IPS-15b (cell line): ENCODE data around the gene PRKAB2.
"Not testable (repeated sequence)": the region's sequence is repeated elsewhere in the genome, so short reads cannot be mapped to it uniquely, and the experiment has no call there.

Experiments
- H3K27me3 ChIP-seq: one replicate; pipeline ENCODE4 v1.6.1; 2013; ENCODE audit warnings: low read length; ENCODE audit not compliant: control insufficient read depth, insufficient read depth
- H3K36me3 ChIP-seq: one replicate; pipeline ENCODE4 v1.6.1; 2013; ENCODE audit warnings: low read length; ENCODE audit not compliant: control insufficient read depth, insufficient read depth
- H3K4me1 ChIP-seq: one replicate; pipeline ENCODE4 v1.6.1; 2013; ENCODE audit warnings: mild to moderate bottlenecking, low read length; ENCODE audit not compliant: control insufficient read depth, insufficient read depth
- H3K4me3 ChIP-seq: one replicate; pipeline ENCODE4 v1.5.1; 2013; ENCODE audit warnings: low read depth, low read length
- H3K9ac ChIP-seq: one replicate; pipeline ENCODE4 v1.6.1; 2013; ENCODE audit warnings: low read depth, mild to moderate bottlenecking, low read length
- H3K9me3 ChIP-seq: one replicate; pipeline ENCODE4 v1.6.1; 2013; ENCODE audit warnings: mild to moderate bottlenecking, low read length; ENCODE audit not compliant: control insufficient read depth, insufficient read depth

The PRKAB2 gene

GRCh38 chr1:147129116-147129873 is 43.0 kb downstream of the PRKAB2 start:
- H3K9ac ChIP-seq: no peak overlapping the region
- H3K4me3 ChIP-seq: no peak overlapping the region
- no peaks in the 10 kb centered on the region for H3K4me1 ChIP-seq
- no peaks in the 10 kb centered on the region for H3K36me3 ChIP-seq
- no peaks in the 10 kb centered on the region for H3K9me3 ChIP-seq
- H3K27me3 ChIP-seq: no peaks in the 10 kb centered on the region

GRCh38 chr1:147124266-147124665 is 48.0 kb downstream of the PRKAB2 start:
- Histone ChIP-seq H3K4me3 (no peak overlapping the region), H3K27me3 (no peaks in the 10 kb centered on the region), H3K9ac (no peak overlapping the region), H3K4me1 (no peaks in the 10 kb centered on the region), H3K9me3 (no peaks in the 10 kb centered on the region), H3K36me3 (no peaks in the 10 kb centered on the region)

- no peaks in the 10 kb centered on the region for H3K4me1 ChIP-seq
- H3K9me3 ChIP-seq: no peaks in the 10 kb centered on the region
- no peak overlapping the region for H3K9ac ChIP-seq
- H3K4me3 ChIP-seq: no peak overlapping the region
- H3K27me3 ChIP-seq: no peaks in the 10 kb centered on the region
- H3K36me3 ChIP-seq: no peaks in the 10 kb centered on the region
Observed at GRCh38 chr1:147117109-147117508, 55.2 kb downstream of the PRKAB2 start.

GRCh38 chr1:147115496-147115895 is 56.8 kb downstream of the PRKAB2 start:
- no peaks in the 10 kb centered on the region for H3K4me1 ChIP-seq
- H3K9ac ChIP-seq: no peak overlapping the region
- H3K9me3 ChIP-seq: no peaks in the 10 kb centered on the region
- no peaks in the 10 kb centered on the region for H3K27me3 ChIP-seq
- H3K36me3 ChIP-seq: no peaks in the 10 kb centered on the region
- no peak overlapping the region for H3K4me3 ChIP-seq

GRCh38 chr1:147115079-147115478 is 57.2 kb downstream of the PRKAB2 start:
- H3K27me3 ChIP-seq, H3K9me3 ChIP-seq, H3K9ac ChIP-seq, H3K4me3 ChIP-seq, H3K36me3 ChIP-seq, H3K4me1 ChIP-seq: not testable (repeated sequence)

GRCh38 chr1:147114353-147114752 is 57.9 kb downstream of the PRKAB2 start:
- H3K4me3 ChIP-seq, H3K4me1 ChIP-seq, H3K27me3 ChIP-seq, H3K9me3 ChIP-seq, H3K9ac ChIP-seq, H3K36me3 ChIP-seq: not testable (repeated sequence)

- H3K9ac ChIP-seq: no peak overlapping the region
- H3K4me3 ChIP-seq: no peak overlapping the region
Observed at GRCh38 chr1:147111381-147112130, 60.7 kb downstream of the PRKAB2 start.

GRCh38 chr1:147110872-147111271 is 61.4 kb downstream of the PRKAB2 start:
- Histone ChIP-seq H3K27me3 (no peaks in the 10 kb centered on the region), H3K9me3 (no peaks in the 10 kb centered on the region), H3K36me3 (no peaks in the 10 kb centered on the region), H3K9ac (no peak overlapping the region), H3K4me1 (no peaks in the 10 kb centered on the region), H3K4me3 (no peak overlapping the region)

More at GRCh38 chr1:147111381-147112130, 60.7 kb downstream of the PRKAB2 start:
- Histone ChIP-seq H3K9me3 (no peaks in the 10 kb centered on the region), H3K36me3 (no peaks in the 10 kb centered on the region), H3K4me1 (no peaks in the 10 kb centered on the region), H3K27me3 (no peaks in the 10 kb centered on the region)

GRCh38 chr1:147110434-147110833 is 61.8 kb downstream of the PRKAB2 start:
- no peaks in the 10 kb centered on the region for H3K4me1 ChIP-seq
- no peaks in the 10 kb centered on the region for H3K9me3 ChIP-seq
- H3K9ac ChIP-seq: no peak overlapping the region
- H3K27me3 ChIP-seq: no peaks in the 10 kb centered on the region
- no peaks in the 10 kb centered on the region for H3K36me3 ChIP-seq
- no peak overlapping the region for H3K4me3 ChIP-seq

GRCh38 chr1:147109762-147110161 is 62.5 kb downstream of the PRKAB2 start:
- no peaks in the 10 kb centered on the region for H3K4me1 ChIP-seq
- H3K36me3 ChIP-seq: no peaks in the 10 kb centered on the region
- no peaks in the 10 kb centered on the region for H3K9me3 ChIP-seq
- no peak overlapping the region for H3K9ac ChIP-seq
- H3K27me3 ChIP-seq: no peaks in the 10 kb centered on the region
- no peak overlapping the region for H3K4me3 ChIP-seq

- no peak overlapping the region for H3K4me3 ChIP-seq
- H3K9me3 ChIP-seq: no peaks in the 10 kb centered on the region
- H3K36me3 ChIP-seq: no peaks in the 10 kb centered on the region
- H3K9ac ChIP-seq: no peak overlapping the region
- H3K4me1 ChIP-seq: no peaks in the 10 kb centered on the region
- H3K27me3 ChIP-seq: no peaks in the 10 kb centered on the region
Observed at GRCh38 chr1:147109041-147109440, 63.2 kb downstream of the PRKAB2 start.

- not testable (repeated sequence) for H3K4me1 ChIP-seq, H3K4me3 ChIP-seq, H3K36me3 ChIP-seq, H3K9me3 ChIP-seq, H3K27me3 ChIP-seq, H3K9ac ChIP-seq
Observed at GRCh38 chr1:147106407-147106881, 65.8 kb downstream of the PRKAB2 start.
